ENCODE results near the gene RTBDN.
"Not testable (repeated sequence)": the region's sequence is repeated elsewhere in the genome, so short reads cannot be mapped to it uniquely, and the experiment has no call there.

The RTBDN gene

GRCh38 chr19:12817810-12818209 is 16.6 kb downstream of the RTBDN start:
- DNase-seq (ENCODE audit: low read depth), result not testable (repeated sequence)

DNA sequence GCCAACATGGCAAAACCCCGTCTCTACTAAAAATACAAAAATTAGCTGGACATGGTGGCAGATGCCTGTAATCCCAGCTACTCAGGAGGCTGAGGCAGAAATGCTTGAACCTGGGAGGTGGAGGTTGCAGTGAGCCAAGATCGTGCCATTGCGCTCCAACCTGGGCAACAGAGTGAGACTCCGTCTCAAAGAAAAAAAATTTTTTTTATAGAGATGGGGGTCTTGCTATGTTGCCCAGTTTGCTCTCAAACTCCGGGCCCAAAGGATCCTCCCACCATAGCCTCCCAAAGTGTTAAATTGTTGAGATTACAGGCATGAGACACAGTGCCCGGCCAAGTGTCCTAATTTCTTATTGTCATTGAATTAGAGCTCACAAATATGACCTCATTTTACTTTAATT is 17.2 kb downstream of the RTBDN start:
- not testable (repeated sequence) for DNase-seq (ENCODE audit: low read depth)

DNA sequence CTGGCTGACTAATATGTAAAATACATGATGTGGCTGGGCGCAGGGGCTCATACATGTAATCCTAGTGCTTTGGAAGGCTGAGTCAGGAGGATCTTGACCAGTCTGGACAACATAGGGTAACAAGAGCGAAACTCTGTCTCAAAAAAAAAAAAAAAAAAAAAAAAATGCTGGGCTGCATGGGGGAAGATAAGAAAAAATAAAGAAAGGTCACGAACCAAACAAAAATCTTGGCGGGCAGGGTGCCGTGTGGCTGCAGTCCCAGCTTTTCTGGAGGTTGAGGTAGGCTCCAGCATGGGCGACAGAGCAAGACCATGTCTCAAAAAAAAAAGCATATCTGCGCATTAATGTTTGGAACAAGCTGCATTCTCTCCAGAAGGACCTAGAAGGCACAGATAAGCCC is 19.3 kb downstream of the RTBDN start:
- DNase-seq (ENCODE audit: low read depth), result no peak

DNA sequence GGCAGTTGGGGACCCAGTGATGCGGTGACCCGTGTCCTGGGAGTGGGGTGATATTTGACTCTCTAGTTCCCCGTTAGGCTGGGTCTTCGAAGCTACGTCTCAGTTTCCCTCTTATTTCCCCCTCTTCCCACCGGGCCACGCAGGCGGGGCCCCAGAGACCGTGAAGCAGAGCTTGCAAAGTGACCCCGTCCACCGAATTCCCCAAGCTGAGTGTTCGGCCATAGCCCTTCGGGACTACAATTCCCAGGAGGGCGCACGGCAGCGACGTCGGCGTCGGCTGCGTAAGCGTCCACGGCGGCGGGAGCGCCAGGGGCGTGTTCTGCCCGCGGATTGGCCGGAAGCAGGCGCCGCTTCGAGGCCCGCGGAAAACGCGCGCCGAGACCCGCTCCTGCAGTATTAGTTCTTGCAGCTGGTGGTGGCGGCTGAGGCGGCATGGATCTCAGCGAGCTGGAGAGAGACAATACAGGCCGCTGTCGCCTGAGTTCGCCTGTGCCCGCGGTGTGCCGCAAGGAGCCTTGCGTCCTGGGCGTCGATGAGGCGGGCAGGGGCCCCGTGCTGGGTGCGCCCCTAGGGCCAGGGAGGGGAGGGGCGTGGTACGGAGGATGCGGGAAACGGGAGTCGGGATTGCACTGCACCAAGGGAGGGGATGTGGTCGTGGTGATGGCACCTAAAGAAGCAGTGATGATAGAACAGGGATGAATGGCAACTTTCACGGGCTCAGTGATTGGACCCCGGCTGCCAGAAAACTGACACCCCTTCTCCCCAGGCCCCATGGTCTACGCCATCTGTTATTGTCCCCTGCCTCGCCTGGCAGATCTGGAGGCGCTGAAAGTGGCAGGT is 27.9 kb downstream of the RTBDN start, which contains the start of gene RNASEH2A:
Gene RNASEH2A (plus strand): TSS at position 343 of the 840 bp plus-strand sequence. CDS start 90 bp downstream, at position 433.
- DNase-seq (ENCODE audit: low read depth), result no peak

- no peak for DNase-seq (ENCODE audit: low read depth)
These were observed 30.3 kb downstream of the RTBDN start for GRCh38 chr19:12804051-12804450.

- no peak for DNase-seq (ENCODE audit: low read depth)
These were observed 31.9 kb downstream of the RTBDN start for GRCh38 chr19:12802267-12803106.

DNA sequence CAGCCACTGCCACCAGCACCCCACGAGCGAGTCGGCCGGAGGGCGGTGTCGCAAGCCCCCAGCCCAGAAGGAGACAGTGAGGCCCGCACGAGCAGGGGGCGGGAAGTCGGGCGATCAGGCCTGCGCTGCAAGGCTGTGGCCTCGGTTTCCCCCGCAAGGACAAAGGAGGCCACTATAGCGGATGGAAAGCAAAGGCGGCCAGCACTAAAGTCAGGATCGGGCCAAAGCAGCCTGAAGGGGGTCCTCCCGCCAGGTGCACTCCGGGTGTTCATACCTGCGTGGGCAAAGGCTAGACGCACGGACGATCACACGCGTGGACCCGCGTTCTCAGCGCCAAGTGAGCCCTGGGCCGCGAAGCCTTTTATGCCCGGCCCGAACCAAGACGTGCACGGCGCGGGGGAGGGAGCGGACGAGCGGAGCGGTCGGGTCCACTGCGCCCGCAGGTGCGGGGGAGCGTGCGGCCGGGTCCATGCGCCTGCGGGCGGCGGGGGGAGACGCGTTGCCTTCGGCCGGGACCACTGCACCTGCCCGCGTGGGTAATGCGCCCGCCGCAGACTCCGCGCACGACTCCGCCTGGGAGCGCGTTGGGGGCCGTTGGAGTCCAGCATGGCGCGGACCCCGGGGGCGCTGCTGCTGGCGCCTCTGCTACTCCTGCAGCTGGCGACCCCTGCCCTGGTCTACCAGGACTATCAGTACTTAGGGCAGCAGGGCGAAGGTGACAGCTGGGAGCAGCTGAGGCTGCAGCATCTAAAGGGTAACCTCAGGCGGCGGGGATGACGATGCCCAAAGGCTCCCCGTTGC is 32.7 kb downstream of the RTBDN start, which contains the start of the genes PRDX2 and THSD8:
Gene PRDX2 (minus strand): TSS at position 335 of the 801 bp plus-strand sequence. CDS start 539 bp downstream, outside the sequence.
Gene THSD8 (plus strand): TSS at position 604 of the 801 bp plus-strand sequence. CDS start 3 bp downstream, at position 607.
- DNase-seq (ENCODE audit: low read depth), result no peak

DNA sequence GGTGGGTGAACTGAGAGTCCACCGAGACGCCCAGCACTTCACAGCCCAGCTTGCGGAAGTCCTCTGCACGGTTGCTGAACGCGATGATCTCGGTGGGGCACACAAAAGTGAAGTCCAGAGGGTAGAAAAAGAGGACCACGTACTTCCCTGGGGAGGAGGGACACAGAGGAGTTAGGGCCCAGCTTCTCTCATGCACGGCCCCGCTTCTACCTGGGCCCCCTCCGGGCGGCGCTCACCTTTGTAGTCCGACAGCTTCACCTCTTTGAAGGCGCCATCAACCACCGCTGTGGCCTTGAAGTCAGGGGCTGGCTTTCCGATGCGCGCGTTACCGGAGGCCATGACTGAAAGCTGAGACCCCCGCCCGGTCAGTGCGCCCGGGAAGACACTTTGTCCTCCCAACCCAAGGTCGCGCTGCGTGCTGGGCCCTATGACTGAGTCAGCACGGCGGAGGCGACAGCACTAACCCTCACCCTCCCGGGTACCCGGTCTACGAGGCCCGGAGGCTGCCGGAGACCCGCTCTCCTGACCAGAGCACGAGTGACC is 33.4 kb downstream of the RTBDN start:
- DNase-seq (ENCODE audit: low read depth), result no peak

DNA sequence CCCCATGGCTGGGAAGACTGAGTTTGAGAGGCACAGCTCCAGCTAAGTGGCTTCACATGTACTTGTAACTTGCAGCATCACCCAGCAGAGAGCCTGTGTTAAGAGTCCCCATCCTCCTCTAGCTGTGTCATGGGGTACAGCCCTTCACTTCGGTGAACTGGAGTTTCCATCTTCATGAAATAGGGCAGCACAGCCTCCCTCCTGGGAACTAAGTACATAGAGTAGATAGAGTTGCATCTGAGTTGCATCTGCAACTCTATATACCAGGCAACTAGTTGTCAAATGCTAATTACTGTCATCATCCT is 34.0 kb downstream of the RTBDN start:
- no peak for DNase-seq (ENCODE audit: low read depth)

- DNase-seq (ENCODE audit: low read depth), result no peak
These were observed 34.5 kb downstream of the RTBDN start for GRCh38 chr19:12799742-12800465.

DNA sequence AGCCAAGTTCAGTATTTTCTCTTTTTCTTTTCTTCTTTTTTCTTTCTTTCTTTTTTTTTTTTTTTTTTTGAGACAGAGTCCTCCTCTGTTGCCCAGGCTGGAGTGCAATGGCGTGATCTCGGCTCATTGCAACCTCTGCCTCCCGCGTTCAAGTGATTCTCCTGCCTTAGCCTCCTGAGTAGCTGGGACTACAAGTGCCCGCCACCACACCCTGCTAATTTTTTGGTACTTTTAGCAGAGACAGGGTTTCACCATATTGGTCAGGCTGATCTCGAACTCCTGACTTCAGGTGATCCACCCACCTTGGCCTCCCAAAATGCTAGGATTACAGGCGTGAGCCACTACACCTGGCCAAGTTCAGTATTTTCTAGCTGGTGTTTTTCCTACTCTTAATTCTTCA is 36.8 kb downstream of the RTBDN start:
- not testable (repeated sequence) for DNase-seq (ENCODE audit: low read depth)

GRCh38 chr19:12797141-12797587 is 37.2 kb downstream of the RTBDN start:
- no peak for DNase-seq (ENCODE audit: low read depth)

GRCh38 chr19:12796146-12797071 is 38.0 kb downstream of the RTBDN start:
- no peak for DNase-seq (ENCODE audit: low read depth)

DNA sequence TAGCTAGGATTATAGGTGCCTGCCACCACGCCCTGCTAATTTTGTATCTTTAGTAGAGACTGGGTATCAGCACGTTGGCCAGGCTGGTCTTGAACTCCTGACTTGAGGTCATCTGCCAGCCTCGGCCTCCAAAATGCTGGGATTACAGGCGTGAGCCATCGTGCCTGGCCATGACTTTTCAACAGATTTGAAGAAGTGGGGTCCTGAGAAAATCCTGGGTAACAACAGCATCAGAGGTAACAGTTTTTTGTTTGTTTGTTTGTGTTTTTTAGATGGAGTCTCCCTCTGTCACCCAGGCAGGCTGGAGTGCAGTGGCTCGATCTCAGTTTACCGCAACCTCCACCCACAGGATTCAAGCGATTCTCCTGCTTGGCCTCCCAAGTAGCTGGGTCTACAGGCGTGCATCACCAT is 39.4 kb downstream of the RTBDN start:
- no peak for DNase-seq (ENCODE audit: low read depth)

- DNase-seq (ENCODE audit: low read depth), result no peak
These were observed 40.0 kb downstream of the RTBDN start for GRCh38 chr19:12794196-12794941.

GRCh38 chr19:12793290-12794195 is 40.8 kb downstream of the RTBDN start:
- DNase-seq (ENCODE audit: low read depth), result peak; percentile 79

- no peak for DNase-seq (ENCODE audit: low read depth)
These were observed 41.5 kb downstream of the RTBDN start for GRCh38 chr19:12792853-12793289.
